ENCODE measurements around the gene TMPRSS9.

TMPRSS9 gene

DNA sequence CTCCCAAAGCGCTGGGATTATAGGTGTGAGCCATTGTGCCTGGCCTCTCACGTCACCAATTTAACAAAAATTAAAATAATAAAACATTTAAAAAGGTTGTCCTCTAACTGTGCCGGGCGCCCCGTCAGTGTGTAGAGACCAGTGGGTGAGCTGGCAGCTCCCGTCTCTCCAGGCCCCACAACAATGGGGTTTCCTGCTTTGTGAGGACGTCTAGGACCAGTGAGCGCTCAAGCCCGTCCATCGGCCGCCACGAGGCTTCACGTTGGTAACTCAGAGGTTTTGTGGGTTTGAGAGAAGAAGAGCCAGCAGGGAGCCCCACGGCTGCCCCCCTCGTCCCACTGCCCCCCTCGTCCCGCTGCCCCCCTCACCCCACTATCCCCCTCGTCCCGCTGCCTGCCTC lies 36.4 kb upstream of the TMPRSS9 start:
- TF ChIP-seq, protein P1, sequence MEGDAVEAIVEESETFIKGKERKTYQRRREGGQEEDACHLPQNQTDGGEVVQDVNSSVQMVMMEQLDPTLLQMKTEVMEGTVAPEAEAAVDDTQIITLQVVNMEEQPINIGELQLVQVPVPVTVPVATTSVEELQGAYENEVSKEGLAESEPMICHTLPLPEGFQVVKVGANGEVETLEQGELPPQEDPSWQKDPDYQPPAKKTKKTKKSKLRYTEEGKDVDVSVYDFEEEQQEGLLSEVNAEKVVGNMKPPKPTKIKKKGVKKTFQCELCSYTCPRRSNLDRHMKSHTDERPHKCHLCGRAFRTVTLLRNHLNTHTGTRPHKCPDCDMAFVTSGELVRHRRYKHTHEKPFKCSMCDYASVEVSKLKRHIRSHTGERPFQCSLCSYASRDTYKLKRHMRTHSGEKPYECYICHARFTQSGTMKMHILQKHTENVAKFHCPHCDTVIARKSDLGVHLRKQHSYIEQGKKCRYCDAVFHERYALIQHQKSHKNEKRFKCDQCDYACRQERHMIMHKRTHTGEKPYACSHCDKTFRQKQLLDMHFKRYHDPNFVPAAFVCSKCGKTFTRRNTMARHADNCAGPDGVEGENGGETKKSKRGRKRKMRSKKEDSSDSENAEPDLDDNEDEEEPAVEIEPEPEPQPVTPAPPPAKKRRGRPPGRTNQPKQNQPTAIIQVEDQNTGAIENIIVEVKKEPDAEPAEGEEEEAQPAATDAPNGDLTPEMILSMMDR (IDR thresholded peaks at IDR 0.05; ENCODE audit: extremely low read depth, insufficient read depth, missing control alignments) = no peak
- in situ Hi-C loops (cut with MboI; ENCODE audit: low pct_unique_long_range_greater_than_20kb, low sequenced_read_pairs, unreplicated experiment) = no loop called here
- DNase-seq (ENCODE audit: low spot score) = no peak

DNA sequence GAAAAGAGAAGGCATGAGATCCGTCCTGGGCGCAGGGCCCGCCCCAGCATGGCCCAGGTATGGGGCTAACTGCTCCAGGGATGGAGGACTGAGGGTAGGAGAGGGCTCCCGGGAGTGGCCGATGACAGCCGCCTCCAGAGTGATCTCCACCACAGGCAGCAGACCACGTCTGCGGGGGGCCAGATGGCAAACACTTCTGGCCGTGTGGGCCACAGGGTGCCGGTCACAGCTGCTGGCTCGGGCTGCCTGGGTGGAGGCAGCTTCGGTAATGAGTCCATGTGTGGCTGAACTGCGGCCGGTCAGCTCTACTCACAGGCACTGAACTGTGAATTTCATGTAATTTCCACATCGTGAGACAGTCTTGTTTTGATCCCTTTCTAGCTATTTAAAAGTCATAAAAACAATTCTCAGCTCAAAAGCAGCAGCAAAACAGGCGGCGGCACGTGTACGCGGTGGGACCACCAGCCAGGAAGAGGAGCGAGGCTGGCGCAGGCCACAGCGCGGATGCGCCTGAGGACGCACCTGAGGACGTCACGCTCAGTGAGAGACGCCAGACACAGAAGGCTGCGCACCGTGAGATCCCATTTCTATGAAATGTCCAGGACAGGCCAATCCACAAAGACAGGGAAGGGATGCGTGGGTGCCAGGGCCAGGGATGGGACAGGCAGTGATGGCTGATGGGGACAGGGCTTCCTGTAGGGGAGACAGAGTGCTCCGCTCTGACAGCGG lies 35.7 kb upstream of the TMPRSS9 start:
- in situ Hi-C loops (cut with MboI; ENCODE audit: low pct_unique_long_range_greater_than_20kb, low sequenced_read_pairs, unreplicated experiment) = no loop called here
- no peak for DNase-seq (ENCODE audit: low spot score)
- TF ChIP-seq, protein P1 (IDR thresholded peaks at IDR 0.05; ENCODE audit: extremely low read depth, insufficient read depth, missing control alignments) = no peak

DNA sequence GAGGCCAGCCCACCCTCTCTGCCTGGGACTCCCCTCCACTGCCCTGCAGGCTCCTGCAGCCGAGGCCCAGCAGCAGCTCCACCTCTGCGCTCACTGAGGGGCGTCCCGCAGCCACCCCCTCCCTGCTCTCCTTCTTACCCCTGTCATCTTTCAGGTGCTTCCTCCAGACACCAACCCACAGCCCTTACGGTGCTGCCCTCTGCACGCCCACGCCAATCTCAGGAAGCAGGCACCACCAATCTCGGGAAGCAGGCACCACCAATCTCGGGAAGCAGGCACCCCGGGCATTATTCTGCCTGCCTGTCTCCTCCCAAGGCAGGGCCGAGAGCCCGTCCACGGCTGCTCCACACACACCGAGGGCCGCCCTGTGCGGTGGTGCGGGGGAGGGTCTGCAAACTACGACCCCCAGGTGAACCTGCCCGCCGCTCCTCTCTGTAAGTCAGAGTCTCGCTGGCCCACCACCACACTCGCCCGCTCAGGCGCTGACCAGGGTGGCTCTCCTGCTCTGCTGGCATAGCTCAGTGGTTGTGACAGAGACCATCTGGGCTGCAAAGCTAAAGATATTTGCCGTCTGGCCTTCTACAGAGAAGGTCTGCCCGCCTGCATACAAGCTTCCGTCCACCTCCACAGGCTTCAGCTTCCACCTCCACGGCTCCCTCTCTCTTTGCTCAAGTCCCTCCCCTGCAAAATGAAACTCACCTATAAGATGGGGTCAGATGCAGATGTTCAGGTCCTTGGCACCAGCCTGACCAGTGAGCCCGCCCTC lies 34.6 kb upstream of the TMPRSS9 start:
- DNase-seq (ENCODE audit: low spot score) = no peak
- in situ Hi-C loops (cut with MboI; ENCODE audit: low pct_unique_long_range_greater_than_20kb, low sequenced_read_pairs, unreplicated experiment) = no loop called here
- TF ChIP-seq, protein P1 (IDR thresholded peaks at IDR 0.05; ENCODE audit: extremely low read depth, insufficient read depth, missing control alignments) = no peak

DNA sequence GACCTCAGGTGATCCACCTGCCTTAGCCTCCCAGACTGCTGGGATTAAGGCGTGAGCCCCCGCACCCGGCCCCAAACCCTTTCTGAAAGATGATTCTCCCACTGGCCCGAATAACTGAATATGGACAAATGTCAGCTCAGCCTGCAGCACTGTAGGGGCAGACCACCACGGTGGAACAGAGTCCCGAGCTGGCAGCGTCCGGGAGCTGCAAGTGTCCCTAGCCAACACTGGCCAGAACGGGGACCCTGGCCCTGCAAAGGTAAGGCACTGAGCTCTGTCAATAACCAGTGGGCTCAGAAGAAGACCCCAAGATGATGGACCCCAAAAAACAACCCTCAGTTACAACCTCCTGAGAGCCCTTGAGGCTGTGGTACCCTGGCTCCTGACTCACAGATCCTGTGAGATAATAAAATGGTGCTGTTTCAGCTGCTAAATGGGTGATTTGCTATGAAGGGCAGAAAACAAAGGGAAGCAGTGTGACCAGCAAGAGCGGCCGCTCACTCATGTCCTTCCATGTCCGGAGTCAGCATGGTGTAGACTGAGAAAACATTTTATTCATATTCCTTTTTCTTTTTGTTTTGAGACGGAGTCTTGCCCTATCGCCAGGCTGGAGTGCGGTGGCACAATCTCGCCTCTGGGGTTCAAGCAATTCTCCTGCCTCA lies 33.2 kb upstream of the TMPRSS9 start:
- in situ Hi-C loops (cut with MboI; ENCODE audit: low pct_unique_long_range_greater_than_20kb, low sequenced_read_pairs, unreplicated experiment) = no loop called here
- TF ChIP-seq, protein P1 (IDR thresholded peaks at IDR 0.05; ENCODE audit: extremely low read depth, insufficient read depth, missing control alignments) = no peak

DNA sequence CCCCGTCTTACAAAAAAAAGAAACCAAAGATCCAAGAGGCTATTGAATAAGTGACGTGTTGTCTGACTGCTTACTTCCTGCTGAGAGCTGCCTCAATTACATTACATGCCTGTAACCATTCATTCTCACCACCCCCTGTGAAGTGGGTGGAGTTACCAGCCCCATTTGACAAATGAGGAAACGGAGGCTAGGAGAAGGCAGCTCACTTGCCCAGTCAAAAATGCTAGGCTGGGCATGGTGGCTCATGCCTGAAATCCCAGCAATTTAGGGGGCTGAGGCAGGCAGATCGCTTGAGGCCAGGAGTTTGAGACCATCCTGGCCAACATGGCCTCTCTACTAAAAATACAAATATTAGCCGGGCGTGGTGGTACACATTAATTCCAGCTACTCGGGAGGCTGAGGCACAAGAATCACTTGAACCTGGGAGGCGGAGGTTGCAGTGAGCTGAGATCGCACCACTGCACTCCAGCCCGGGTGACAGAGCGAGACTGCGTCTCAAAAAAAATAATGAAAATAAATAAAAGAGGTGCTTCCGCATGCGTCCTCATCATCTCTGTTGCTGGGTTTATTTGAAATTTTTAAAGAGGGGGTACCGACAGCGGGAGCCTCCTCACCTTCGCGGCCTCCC lies 32.2 kb upstream of the TMPRSS9 start:
- DNase-seq (ENCODE audit: low spot score) = peak; percentile 89
- in situ Hi-C loops (cut with MboI; ENCODE audit: low pct_unique_long_range_greater_than_20kb, low sequenced_read_pairs, unreplicated experiment) = no loop called here
- TF ChIP-seq, protein P1 (IDR thresholded peaks at IDR 0.05; ENCODE audit: extremely low read depth, insufficient read depth, missing control alignments) = no peak

More for the DNA sequence above, 33.2 kb upstream of the TMPRSS9 start:
- no peak for DNase-seq (ENCODE audit: low spot score)

Measured in GM13977 (cell line).